Activated CD4-positive, alpha-beta T cell treated with anti-CD3 and anti-CD28 coated beads, Interleukin-2, amount 50 U/mL, for 24 hours (primary cell): Measurements from ENCODE around the gene ERICH2.
"Not testable (repeated sequence)": the region's sequence is repeated elsewhere in the genome, so short reads cannot be mapped to it uniquely, and the experiment has no call there.

ENCODE experiments used
- DNase-seq, 2 donors: peaks; one replicate each; pipeline ENCODE4 v3.0.0-alpha.2; 2020; ENCODE audit warnings: low read depth in 1 of 2, low spot score in 1 of 2

ERICH2 gene

DNA sequence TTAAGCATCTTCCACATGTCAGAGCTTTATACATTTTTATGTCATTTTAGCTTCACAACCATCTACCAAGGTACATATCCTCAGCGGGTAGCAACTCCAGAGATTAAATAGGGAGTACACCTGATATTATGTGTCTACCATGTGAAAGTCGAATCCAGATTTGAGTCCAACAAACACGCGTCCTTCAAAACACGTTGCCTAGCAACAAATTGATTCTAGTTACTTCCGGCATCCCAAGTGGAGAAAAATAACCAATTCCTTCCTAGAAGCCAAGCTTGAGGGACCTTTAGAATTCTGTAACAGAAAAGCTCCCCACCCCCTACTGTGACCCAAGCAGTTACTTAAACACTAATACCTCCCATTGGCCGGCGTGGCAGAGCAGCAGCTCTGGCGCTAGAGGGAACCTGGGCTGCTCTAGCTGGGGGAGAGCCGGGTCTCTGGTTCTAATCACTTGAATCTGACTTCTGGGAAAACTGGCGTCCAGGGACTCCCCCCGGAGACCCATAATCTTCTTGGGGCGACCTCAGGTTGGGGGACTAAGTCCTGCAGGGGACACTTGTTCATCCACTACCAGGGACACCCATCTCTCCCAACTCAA is at the start of gene ERICH2:
Gene ERICH2 (plus strand): TSS at position 371 of the 598 bp plus-strand sequence. CDS start 304 bp downstream, outside the sequence.
- peak in 1 of 2 donors; percentile 6 for DNase-seq

GRCh38 chr2:170721678-170722077 is 48.5 kb upstream of the ERICH2 start:
- no peak for DNase-seq

- no peak for DNase-seq
These were observed 47.9 kb upstream of the ERICH2 start for GRCh38 chr2:170722301-170722700.

- DNase-seq = no peak
These were observed 46.7 kb upstream of the ERICH2 start for GRCh38 chr2:170723446-170723958.

- no peak for DNase-seq
These were observed 36.2 kb upstream of the ERICH2 start for GRCh38 chr2:170733798-170734600.

DNA sequence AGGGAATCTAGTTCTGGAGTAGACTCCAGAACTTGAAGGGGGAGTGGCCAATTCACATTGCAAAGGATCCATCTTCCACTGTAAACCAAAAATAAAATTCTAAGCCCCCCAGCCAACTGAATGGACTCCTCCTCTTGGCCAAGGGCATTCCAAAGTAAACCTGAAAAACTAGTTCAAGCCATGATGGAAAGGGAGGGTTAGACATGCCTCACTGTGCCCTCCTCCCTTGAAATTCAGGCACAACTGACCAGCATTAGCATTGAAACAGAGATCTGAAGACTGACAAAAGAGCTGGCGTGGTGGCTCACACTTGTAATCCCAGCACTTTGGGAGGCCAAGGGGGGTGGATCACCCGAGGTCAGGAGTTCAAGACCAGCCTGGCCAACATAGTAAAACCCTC is 35.6 kb upstream of the ERICH2 start:
- not testable (repeated sequence) for DNase-seq

DNA sequence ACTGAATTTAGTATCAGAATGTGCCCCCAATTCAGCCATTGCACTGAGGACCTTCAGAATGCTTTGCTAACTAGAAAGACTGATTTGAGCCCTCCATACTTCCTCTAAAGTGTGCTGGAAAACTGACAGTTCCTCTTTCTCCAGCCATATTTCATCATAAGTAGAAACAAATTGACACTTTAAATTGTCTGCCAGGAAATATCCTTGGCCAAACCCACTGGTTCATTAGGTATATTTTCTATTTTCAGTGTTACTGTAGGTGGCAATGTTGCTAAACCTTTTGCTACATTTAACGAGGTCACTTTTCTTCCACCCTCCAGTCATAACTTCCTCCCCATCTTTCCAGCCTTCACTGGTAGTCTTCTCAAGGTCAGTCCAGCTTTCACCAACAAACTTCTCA is 33.5 kb upstream of the ERICH2 start:
- DNase-seq = no peak

GRCh38 chr2:170737406-170737805 is 32.8 kb upstream of the ERICH2 start:
- no peak for DNase-seq

DNA sequence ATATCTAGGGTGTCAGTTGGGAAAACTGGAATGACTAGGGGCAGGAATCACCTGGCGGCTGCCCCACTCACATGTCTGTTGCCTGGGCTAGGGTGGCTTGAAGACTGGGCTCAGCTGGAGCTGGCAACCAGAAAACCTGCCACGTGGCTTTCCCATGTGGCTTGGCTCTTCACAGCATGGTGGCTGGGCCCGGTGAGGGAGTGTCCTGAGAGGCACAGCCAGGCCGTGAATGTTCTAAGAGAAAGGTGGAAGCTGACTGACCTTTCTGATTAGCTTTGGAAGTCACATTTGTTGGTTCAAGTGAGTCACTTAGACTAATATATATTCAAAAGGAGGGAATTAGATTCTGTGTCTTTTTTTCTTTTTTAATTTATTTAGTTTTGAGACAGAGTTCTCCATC is 32.4 kb upstream of the ERICH2 start:
- DNase-seq = no peak

DNA sequence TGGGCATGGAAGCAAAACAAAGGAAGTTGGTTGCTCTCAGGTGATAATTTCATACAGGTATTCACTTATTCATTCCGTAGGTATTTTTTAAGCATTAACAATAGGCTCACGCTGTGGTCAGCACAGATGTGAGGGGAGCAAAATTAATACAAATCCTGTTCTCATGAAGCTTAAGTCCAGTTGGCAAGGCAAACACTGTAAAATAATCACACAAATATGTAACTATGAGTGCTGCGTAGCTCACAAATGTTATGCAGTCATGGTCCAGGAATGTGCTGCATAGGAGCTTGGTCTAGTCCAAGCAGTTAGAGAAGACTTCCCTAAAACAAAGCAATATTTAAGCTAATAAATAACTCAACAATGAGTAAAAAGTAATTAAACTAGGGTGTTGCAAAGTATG is 31.1 kb upstream of the ERICH2 start:
- no peak for DNase-seq

GRCh38 chr2:170739507-170740046 is 30.6 kb upstream of the ERICH2 start:
- no peak for DNase-seq

DNA sequence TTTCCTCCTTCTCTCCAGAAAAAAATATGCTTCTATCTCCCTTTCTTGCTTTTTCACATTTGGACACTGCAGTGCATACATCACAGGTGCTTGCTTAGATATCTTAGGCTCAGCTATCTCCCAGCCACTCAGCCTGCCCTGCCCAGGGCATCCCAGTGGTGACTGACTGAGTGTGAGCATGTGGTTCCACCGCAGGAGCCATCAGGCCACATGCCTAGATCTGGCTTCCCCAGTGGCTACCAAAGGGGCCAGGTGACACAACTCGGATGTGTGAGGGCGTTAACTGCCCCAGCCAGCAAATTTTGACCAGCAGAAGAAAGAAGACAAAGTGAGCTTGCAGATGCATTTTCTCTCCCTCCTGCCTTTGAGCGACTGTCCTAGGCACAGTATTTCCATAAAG is 29.5 kb upstream of the ERICH2 start:
- DNase-seq = no peak

DNA sequence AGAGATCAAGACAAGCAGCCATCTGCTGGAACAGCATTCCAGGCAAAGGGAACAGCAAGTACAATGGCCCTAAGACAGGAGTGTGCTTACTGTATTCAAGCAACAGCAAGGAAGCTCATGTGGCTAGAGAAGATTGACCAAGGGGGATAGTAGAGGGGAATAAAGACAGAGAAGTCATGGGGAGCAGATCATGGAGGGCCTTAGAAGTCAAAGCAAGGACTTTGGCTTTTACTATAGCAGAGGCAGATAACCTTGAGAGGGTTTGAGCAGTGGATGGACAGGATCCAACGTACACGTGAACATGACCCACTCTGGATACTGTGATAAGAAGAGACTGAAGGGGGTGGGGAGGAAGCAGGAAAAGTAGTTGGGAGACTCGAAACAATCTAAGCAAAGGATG is 28.2 kb upstream of the ERICH2 start:
- no peak for DNase-seq

- no peak for DNase-seq
These were observed 27.2 kb upstream of the ERICH2 start for GRCh38 chr2:170742896-170743529.

DNA sequence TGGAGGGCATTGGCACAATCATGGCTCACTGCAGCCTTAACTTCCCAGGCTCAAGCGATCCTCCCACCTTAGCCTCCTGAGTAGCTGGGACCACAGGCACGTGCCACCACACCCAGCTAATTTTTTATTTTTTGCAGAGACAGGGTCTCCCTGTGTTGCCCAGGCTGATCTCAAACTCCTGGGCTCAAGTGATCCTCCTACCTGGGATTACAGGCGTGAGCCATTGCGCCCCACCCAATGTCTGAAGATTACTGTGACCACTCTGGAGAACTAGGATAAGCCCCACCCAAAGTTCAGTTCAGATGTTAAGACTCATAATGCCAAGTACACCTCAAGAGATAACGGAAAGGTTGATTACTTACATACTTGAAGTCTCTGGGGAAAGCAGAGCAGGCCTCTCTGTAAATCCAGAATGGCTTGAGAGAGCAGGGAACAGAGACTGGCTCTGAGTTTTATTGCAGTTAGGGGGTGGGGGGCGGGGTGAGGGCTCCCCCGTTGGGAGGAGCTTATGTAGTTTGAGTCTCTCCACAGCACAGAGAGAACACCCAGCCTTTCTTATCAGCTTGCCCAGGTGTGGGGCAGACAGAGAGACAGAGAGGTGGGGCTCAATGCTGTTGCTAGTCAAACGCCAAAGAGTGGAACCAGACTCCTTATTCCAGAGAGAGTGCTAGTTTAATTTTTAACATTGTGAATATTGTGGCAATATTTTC is 26.5 kb upstream of the ERICH2 start:
- no peak for DNase-seq

- no peak for DNase-seq
These were observed 25.8 kb upstream of the ERICH2 start for GRCh38 chr2:170744248-170745002.

DNA sequence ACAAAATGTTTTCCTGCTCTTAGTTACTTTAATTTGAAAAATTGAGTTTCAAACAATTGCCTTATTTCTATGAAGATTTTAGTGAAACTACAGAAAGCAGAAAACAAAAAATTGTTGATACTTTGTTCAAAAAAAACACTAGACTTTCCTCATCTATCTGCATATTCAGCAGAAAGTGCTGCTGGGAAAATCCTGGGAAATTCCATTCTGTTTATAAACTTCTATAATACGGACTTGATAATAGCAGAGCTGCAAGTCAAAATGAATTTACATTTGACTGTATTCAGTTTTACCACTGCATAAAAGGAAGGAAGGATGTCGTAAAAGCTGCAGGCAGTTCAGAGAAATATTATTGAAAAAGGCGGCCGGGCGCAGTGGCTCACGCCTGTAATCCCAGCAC is 24.9 kb upstream of the ERICH2 start:
- no peak for DNase-seq

DNA sequence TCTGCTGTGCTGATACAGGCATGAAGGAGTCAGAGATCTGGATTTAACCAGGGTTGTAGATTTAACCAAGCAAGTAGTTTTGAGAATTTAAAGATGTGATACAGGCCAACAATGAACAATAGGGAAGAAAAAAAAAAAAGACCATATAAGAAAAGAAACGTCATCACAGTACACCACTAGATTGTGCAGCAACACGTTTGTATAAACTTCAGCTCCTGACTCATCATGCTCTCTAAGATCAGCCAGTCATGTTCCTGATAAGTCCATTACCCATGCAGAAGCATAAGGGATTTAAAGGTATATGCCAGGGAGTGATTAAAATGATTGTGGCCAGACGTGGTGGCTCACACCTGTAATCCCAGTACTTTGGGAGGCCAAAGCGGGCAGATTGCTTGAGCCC is 22.3 kb upstream of the ERICH2 start:
- no peak for DNase-seq

GRCh38 chr2:170751555-170751954 is 18.6 kb upstream of the ERICH2 start:
- not testable (repeated sequence) for DNase-seq

DNA sequence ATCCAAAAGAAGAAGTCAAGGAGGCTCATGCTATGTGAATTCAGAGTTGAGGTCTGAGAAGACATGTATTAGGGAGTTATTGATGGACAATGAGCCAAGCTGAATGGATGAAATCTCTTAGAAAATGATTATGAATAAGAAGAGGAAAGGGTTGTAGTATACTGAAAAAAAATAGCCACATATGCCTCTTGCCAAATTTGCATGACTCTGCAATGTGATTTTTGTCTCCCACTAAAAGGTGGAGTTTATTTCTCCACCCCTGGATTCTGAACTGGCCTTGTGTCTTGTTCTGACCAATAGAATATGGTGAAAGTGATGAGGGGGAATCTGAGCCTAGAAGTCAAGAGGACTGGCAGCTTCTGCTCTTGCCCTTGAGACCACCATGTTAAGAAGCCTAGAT is 8.6 kb upstream of the ERICH2 start:
- DNase-seq = no peak
